Medulla oblongata (tissue), 1 donor: ENCODE results near the gene SMAD4.
A peak's percentile ranks its signal among the peaks of the same experiment; 100 is the strongest.
"Not testable (repeated sequence)": the region's sequence is repeated elsewhere in the genome, so short reads cannot be mapped to it uniquely, and the experiment has no call there.

Experiments
- DNase-seq: peaks from one replicate; pipeline ENCODE4 v3.0.0-alpha.2; 2015; ENCODE audit errors: extremely low spot score

The SMAD4 gene

DNA sequence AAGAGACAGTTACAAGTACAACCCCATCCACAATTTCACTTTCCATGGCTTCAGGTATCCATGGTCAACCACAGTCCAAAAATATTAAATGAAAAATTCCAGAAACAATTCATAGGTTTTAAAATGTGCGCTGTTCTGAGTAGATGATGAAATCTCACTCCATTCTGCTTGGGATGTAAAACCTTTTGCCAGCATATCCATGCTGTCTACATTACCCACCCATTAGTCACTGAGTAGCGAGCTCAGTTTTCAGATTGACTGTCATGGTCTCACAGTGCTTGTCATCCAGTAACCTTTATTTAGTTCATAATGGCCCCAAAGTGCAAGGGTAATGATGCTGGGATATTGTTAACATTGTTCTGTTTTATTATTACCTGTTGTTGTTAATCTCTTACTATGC, 40.5 kb downstream of the SMAD4 start:
- DNase-seq, result no peak

DNA sequence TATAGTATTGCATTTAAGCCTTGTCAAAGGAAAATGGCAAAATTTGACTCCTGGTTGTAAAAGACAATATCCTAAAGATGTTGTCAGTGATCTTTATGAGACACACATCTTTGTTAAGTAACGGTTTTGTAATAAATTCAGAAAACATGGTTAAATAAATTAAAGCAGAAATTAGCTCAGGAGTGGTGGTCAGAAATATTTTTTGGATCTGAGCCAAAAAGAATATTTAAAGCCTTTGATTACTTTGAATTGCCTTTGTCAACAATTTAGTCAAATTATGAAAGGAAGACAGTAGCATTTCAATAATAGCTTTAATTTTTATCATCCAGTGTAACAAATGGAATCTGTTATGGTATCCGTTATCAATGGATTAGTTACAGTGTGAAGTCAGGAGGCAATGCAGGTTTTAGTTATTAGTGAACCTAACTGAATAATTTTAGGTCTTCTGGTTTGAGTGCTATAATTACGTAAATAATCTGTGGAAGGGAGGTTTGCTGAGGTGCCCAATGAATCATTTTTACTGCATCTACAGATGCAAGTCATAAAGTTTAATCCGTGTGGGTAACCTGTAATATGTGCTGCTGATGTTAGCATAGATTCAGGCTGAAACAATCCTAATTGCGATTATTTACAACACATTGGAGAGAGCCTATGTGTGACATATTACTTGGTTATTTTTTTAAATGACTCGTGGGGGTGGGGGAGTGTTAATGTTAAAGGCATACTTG, 42.7 kb downstream of the SMAD4 start:
- no peak for DNase-seq

GRCh38 chr18:51074605-51075004, 44.6 kb downstream of the SMAD4 start:
- peak; percentile 40 for DNase-seq

DNA sequence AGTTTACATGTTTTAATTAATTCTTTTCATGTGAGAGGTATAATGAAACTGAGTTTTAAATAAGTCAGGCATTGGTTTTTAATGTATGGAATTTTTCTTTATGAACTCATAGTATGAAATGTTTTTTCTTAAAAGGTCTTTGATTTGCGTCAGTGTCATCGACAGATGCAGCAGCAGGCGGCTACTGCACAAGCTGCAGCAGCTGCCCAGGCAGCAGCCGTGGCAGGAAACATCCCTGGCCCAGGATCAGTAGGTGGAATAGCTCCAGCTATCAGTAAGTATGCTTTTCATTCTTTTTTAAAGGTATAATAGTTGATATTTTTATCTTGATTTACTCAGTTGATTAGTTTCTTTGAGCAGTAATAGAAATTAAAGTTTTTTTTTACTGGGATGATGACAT, 46.5 kb downstream of the SMAD4 start:
- DNase-seq, result no peak

DNA sequence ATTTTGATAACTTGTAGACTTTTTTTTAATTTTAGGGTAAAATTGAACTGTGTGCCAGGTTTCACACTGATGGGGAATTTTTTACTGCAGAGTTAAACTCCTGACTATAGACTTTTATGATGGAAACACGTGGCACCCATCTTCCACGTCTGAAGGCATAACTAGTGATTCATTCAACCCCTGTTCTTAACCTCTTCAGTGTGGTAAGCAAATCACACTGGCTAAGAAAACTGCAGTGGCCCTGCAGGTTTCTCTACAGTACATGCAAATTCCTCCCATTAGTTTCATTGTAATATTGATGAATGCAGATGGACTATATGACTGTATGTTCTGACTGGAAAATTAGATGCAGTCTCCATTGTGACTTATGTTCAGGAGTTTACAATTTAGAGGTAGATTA, 47.2 kb downstream of the SMAD4 start:
- no peak for DNase-seq

DNA sequence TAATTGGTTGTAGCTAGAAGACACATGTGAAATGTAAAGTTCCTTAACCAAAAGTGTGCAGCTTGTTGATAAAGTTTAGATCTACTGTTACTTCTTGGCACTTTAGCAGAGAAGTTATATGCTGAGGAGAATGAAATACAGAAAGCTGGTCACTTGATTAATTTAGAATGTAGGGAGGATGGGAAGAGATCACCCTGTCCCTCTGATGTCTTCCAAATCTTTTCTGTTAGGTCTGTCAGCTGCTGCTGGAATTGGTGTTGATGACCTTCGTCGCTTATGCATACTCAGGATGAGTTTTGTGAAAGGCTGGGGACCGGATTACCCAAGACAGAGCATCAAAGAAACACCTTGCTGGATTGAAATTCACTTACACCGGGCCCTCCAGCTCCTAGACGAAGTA, 48.0 kb downstream of the SMAD4 start:
- no peak for DNase-seq

DNA sequence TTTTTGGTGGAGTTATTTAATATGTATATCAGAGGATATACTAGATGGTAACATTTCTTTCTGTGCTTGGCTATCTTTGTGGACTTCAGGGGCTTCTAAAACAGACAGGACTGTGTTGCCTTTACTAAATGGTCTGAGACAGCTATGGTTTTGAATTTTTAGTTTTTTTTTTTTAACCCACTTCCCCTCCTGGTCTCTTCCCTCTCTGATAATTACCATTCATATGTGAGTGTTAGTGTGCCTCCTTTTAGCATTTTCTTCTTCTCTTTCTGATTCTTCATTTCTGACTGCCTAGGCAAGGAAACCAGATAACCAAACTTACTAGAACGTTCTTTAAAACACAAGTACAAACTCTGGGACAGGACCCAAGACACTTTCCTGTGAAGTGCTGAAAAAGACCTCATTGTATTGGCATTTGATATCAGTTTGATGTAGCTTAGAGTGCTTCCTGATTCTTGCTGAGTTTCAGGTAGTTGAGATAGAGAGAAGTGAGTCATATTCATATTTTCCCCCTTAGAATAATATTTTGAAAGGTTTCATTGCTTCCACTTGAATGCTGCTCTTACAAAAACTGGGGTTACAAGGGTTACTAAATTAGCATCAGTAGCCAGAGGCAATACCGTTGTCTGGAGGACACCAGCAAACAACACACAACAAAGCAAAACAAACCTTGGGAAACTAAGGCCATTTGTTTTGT, 52.7 kb downstream of the SMAD4 start:
- no peak for DNase-seq

DNA sequence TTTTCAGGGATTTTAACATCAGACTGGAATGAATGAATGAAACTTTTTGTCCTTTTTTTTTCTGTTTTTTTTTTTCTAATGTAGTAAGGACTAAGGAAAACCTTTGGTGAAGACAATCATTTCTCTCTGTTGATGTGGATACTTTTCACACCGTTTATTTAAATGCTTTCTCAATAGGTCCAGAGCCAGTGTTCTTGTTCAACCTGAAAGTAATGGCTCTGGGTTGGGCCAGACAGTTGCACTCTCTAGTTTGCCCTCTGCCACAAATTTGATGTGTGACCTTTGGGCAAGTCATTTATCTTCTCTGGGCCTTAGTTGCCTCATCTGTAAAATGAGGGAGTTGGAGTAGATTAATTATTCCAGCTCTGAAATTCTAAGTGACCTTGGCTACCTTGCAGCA, 53.4 kb downstream of the SMAD4 start:
- no peak for DNase-seq

DNA sequence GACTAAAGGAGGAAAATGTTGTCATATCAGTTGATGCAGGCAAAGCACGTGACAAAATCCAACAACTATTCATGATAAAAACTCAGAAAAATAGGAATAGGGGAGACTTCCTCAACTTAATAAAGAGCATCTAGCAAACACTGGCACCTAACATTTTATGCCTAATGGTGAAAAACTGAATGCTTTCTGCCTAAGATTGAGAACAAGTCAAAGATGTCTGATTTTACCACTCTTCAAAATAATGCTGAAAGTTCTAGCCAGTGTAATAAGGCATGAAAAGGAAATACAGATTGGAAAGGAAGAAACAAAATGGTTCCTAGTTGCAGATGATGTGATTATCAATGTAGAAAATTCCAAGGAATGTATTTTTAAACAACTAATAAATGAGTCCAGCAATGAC, 58.4 kb downstream of the SMAD4 start:
- DNase-seq, result no peak

- no peak for DNase-seq
These were observed 59.7 kb downstream of the SMAD4 start for GRCh38 chr18:51089691-51090090.

GRCh38 chr18:51091270-51091669, 61.3 kb downstream of the SMAD4 start:
- DNase-seq, result no peak

GRCh38 chr18:51092117-51092516, 62.1 kb downstream of the SMAD4 start:
- DNase-seq, result no peak

DNA sequence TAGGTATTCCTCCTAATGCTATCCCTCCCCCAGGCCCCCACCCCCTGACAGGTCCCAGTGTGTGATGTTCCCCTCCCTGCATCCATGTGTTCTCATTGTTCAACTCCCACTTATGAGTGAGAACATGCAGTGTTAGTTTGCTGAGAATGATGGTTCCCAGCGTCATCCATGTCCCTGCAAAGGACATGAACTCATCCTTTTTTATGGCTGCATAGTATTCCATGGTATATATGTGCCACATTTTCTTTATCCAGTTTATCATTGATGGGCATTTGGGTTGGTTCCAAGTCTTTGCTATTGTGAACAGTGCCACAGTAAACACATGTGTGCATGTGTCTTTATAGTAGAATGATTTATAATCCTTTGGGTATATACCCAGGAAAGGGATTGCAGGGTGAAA, 63.0 kb downstream of the SMAD4 start:
- DNase-seq, result not testable (repeated sequence)

GRCh38 chr18:51097021-51097822, 67.2 kb downstream of the SMAD4 start:
- DNase-seq, result no peak

DNA sequence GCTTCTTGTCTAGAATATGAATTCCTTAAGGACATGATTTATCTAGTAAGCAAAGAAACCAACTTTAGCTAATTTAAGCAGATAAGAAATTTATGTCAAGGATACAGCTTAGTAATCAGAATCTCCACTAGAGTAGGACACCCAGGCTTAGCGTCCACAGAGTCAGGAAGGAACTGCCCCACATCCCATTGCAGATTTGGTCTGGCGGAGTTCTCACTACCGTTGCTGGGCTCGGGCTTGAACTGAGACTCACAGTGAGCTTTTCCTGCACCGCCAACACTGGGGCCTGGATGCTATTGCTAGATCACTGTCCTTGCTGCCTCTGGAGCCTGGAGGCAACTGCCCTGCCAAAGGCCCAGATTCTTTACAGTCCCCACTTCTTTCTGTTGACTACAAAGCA, 68.1 kb downstream of the SMAD4 start:
- DNase-seq, result no peak

- DNase-seq, result no peak
These were observed 68.5 kb downstream of the SMAD4 start for GRCh38 chr18:51098513-51098912.

DNA sequence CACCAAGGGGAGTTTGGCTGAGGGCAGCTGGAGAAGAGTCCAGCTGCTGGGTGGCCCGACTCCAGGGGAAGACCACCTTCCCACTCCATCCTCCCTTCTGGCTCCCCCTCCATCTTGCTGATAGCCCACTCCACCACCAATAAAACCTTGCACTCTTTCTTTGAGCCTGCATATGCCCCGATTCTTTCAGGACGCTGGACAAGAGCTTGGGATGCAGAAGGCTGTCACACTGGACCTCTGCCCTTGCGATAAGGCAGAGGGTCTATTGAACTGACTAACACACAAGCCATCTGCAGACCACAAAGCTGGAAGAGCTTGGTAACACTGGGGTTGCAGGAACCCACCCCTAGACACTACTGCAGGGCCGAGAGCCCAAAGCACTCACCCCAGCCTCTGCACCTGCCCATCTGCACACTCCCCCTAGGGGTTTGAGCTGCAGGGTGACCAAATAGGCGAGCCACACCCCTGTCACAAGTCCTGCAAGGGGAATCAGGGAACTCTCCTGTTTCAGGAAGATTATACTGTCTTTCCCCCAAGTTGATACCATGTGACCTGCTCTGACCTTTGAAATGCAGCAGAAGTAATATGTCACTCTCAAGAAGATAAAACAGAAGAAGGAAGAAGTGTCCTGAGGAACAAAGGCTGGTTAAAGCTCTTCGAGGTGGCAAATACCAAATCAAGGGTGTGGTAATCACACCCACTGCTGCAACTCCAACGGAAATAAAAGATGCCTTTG, 70.5 kb downstream of the SMAD4 start:
- DNase-seq, result no peak

DNA sequence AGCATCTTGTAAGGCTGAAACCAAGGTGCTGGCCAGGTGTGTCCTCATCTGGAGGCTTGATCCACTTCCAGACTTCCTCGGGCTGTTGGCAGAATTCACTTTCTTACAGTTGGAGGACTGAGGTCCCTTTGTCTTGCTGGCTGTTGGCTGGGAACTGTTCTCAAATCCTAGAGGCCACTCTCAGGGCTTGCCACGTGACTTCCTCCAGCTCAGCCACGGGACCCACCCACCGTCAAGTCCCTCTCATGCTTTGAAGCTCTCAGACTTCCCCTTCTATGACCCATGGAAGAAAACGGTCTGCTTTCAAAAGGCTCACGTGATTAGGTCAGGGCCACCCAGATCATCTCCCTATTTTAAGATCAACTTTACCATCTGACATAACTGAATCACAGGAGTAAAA, 77.1 kb downstream of the SMAD4 start:
- DNase-seq, result no peak

DNA sequence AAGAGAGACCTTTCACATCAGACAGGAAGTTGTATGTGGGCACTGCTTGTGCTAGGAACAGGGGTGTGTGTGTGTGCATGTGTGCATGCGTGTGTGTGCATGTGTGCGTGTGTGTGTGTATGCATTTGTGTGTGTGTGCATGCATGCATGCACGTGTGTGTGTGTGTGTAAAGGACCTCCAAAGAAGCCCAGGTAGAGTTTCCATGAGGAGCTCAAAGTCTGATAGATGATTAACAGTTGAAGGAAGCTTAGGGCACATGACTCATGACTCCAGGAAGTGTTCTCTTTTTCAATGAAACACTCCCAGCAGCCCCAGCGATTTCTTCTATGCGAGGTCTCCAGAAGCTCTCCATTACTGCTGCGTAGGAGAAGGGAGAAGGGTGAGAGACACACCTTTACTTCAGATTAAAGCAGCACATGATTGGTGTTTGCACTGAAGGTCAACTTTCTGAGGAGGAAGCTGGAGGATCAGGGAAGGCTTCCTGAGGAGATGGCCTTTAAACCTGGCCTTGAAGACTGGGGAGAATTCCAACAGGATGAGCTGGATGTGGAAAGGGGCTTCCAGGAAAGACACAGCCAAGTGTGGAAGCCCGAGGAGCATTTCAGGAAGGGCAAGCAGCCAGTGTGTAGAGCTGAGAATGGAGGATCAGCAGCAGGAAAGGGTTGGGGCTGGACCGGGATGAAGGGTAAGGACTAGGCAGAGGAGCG, 77.7 kb downstream of the SMAD4 start:
- no peak for DNase-seq

DNA sequence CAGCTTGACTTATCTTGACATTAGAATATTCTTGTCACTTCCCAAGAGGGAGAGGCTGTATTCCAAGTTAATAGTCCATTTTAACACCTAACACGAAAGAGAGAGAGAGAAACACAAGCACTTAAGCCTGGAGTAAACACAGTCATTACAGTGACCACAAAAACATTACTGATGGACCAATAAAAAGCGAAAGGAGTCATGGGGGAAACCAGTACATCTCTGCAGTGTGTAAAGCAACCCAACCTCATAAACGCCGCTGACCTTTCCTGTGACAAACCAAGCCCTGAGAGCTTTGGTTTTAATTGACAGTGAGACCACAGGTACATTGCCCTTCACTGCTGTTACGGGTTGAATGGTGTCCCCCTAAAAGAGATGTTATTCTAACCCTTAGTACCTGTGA, 78.3 kb downstream of the SMAD4 start:
- no peak for DNase-seq

DNA sequence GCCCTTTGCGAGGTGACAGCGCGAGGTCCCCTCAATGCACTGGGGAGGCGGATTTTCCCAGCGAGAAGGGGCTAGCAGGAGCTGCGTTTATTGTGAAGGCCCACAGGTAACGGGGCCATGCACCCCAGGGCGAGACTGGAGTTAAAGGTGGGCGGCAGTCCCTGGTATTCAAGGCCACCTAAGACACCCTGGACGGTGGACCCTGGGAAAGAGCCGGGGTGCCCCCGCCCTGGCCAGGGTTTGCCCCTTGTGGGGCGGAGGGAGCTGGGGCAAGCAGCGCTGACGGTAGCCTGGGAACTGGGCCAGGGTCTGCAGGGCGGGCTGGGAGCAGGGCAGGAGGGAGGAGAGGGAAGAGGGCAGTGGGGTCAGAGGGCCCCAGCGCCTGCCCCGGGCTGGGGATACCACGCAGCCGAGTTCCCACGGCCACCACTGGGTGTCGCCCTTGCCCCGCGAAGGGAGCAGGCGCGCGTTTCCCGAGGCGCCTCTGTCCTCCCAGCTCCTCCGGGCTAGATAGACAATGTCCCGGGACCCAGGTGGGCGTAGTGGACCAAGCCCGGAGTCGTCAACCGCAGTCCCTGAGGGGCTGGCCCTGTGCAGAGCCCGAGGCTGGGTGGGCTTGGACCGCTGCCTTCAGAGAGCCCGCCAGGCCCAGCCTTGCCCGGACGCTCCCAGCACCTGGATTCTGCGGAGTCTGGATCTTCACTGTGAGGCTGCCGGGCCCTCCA, 80.2 kb downstream of the SMAD4 start:
- DNase-seq, result peak; percentile 54
